A673 (cell line): Measurements from ENCODE around the gene LMO4. TPM values are rescaled to one million over a fixed set of nuclear protein-coding genes. Genes with fewer than 3 reads are reported as not detected.

Source experiments
- BruUV-seq: library from RNA; stranded (reverse); fragments of 400-500 nt; replicated peaks from 2 replicates; lab custom pipeline; 2021; lab: Mats Ljungman, UMichigan
- CTCF ChIA-PET: fragments of 300-600 bp; sonication (Branson Sonifier 250); formaldehyde crosslinking; loops from one replicate; lab custom pipeline; 2022; ENCODE audit warnings: antibody characterized with exemption; lab: Charles Lee
- POLR2A ChIA-PET: fragments of 300-600 bp; sonication (Branson Sonifier 250); formaldehyde crosslinking; loops from one replicate; lab custom pipeline; 2022; ENCODE audit warnings: antibody characterized with exemption; ENCODE audit not compliant: low non-redundant PET; lab: Charles Lee
- DNase-seq: peaks from one replicate; pipeline ENCODE4 v3.0.0-alpha.2; 2015; ENCODE audit warnings: low spot score
- H3K27ac ChIP-seq: fragments of 200-600 bp; sonication (generic); 2 replicates; pipeline ENCODE4 v1.5.1; 2016; ENCODE audit warnings: mixed run types, low read depth, mild to moderate bottlenecking, mixed read lengths, antibody characterized with exemption, low read length; ENCODE audit not compliant: poor library complexity, severe bottlenecking
- H3K27me3 ChIP-seq: fragments of 200-600 bp; sonication (generic); replicated peaks from 2 replicates; pipeline ENCODE4 v1.6.1; 2017; ENCODE audit warnings: mixed run types, low read depth, mild to moderate bottlenecking, mixed read lengths, antibody characterized with exemption, low read length; ENCODE audit not compliant: insufficient read depth, poor library complexity
- H3K36me3 ChIP-seq: fragments of 200-600 bp; sonication (generic); 2 replicates; pipeline ENCODE4 v1.6.1; 2016; ENCODE audit warnings: mixed run types, mild to moderate bottlenecking, mixed read lengths, antibody characterized with exemption, low read length; ENCODE audit not compliant: insufficient read depth, poor library complexity, severe bottlenecking
- H3K4me1 ChIP-seq: fragments of 200-600 bp; sonication (generic); 2 replicates; pipeline ENCODE4 v1.6.1; 2017; ENCODE audit warnings: mixed run types, mild to moderate bottlenecking, mixed read lengths, antibody characterized with exemption, low read length; ENCODE audit not compliant: insufficient read depth, poor library complexity, severe bottlenecking
- H3K4me3 ChIP-seq: fragments of 200-600 bp; sonication (generic); 2 replicates; pipeline ENCODE4 v1.5.1; 2016; ENCODE audit warnings: low read depth, mixed run types, mild to moderate bottlenecking, mixed read lengths, low read length; ENCODE audit not compliant: poor library complexity, severe bottlenecking
- H3K9me3 ChIP-seq: fragments of 200-600 bp; sonication (generic); 2 replicates; pipeline ENCODE4 v1.6.1; 2016; ENCODE audit warnings: mixed run types, low read depth, mild to moderate bottlenecking, mixed read lengths, antibody characterized with exemption, low read length; ENCODE audit not compliant: poor library complexity, severe bottlenecking
- CTCF ChIP-seq: fragments of 300-800, 200-600 bp; sonication (generic); conservative IDR thresholded peaks from 2 replicates; pipeline ENCODE4 v1.5.1; 2017; ENCODE audit warnings: low read depth, mild to moderate bottlenecking, antibody characterized with exemption, low read length, moderate library complexity, mixed read lengths
- EZH2 ChIP-seq: fragments of 200-600 bp; sonication (generic); IDR thresholded peaks from 2 replicates; pipeline ENCODE4 v1.6.1; 2017; ENCODE audit warnings: borderline replicate concordance, low read depth, mild to moderate bottlenecking, mixed read lengths, antibody characterized with exemption, low read length; ENCODE audit not compliant: poor library complexity, severe bottlenecking
- intact Hi-C: fragments of 100-400 bp; cut with micrococcal nuclease; formaldehyde crosslinking; loops from one replicate; pipeline ENCODE4 v1.10.0; 2022; ENCODE audit not compliant: unreplicated experiment
- total RNA-seq: library from RNA; stranded (reverse); gene quantifications from 2 replicates; pipeline ENCODE4 v1.2.3, GENCODE V29; 2021

The LMO4 gene
- total RNA-seq, 1 experiment from 2014 or later = 32.2 TPM

- POLR2A ChIA-PET = no interaction called here
- no TSS peak for BruUV-seq
- no peak for DNase-seq
- Histone ChIP-seq H3K36me3 (no peaks in the 10 kb centered on the region), H3K27me3 (no peaks in the 10 kb centered on the region), H3K4me3 (no peak overlapping the region), H3K9me3 (peaks cover 12% of the 10 kb centered on the region), H3K4me1 (peaks cover 17% of the 10 kb centered on the region), H3K27ac (no peak overlapping the region)
- CTCF ChIA-PET = no interaction called here
- TF ChIP-seq CTCF (no peak), EZH2 (no peak)
- intact Hi-C loops = no loop called here
Observed at GRCh38 chr1:87393445-87394085, 64.9 kb downstream of the LMO4 start.

GRCh38 chr1:87394513-87394912 is 65.8 kb downstream of the LMO4 start:
- Histone ChIP-seq H3K36me3 (no peaks in the 10 kb centered on the region), H3K4me1 (peaks cover 17% of the 10 kb centered on the region), H3K4me3 (no peak overlapping the region), H3K27me3 (no peaks in the 10 kb centered on the region), H3K27ac (no peak overlapping the region), H3K9me3 (peaks cover 8% of the 10 kb centered on the region)
- DNase-seq = no peak
- no peak for TF ChIP-seq EZH2
- TF ChIP-seq CTCF = no peak
- BruUV-seq = no TSS peak
- CTCF ChIA-PET = no interaction called here
- POLR2A ChIA-PET = interaction anchor here (0.6 kb wide), 1 partner anchor 581 kb away, joined by 4 read pairs; no protein-coding TSS in a partner anchor
- intact Hi-C loops = no loop called here

- Histone ChIP-seq H3K4me1 (peaks cover 17% of the 10 kb centered on the region), H3K36me3 (no peaks in the 10 kb centered on the region), H3K27me3 (no peaks in the 10 kb centered on the region), H3K9me3 (peaks cover 4% of the 10 kb centered on the region), H3K27ac (no peak overlapping the region), H3K4me3 (no peak overlapping the region)
- ChIA-PET POLR2A (interaction anchor here (0.6 kb wide), 1 partner anchor 581 kb away, joined by 4 read pairs; no protein-coding TSS in a partner anchor), CTCF (no interaction called here)
- no TSS peak for BruUV-seq
- intact Hi-C loops = no loop called here
- TF ChIP-seq EZH2 (no peak), CTCF (no peak)
- DNase-seq = no peak
Observed at GRCh38 chr1:87394982-87395381, 66.3 kb downstream of the LMO4 start.
